GM06990 (cell line): ENCODE results near the gene C2orf42.
"Not testable (repeated sequence)": the region's sequence is repeated elsewhere in the genome, so short reads cannot be mapped to it uniquely, and the experiment has no call there.

Experiments
- DNase-seq: peaks from one replicate; pipeline ENCODE4 v3.0.0-alpha.2; 2011; ENCODE audit not compliant: insufficient read length; ENCODE audit errors: extremely low read depth
- H3K27me3 ChIP-seq: replicated peaks from 2 replicates; pipeline ENCODE4 v1.6.0; 2011; ENCODE audit warnings: low read length; ENCODE audit not compliant: control insufficient read depth, insufficient read depth
- H3K36me3 ChIP-seq: 2 replicates; pipeline ENCODE4 v1.5.1; 2011; ENCODE audit warnings: low read length; ENCODE audit not compliant: control insufficient read depth, insufficient read depth
- H3K4me3 ChIP-seq: replicated peaks from 2 replicates; pipeline ENCODE4 v1.5.1; 2011; ENCODE audit warnings: low read depth, mild to moderate bottlenecking, control low read depth, low read length
- CTCF ChIP-seq: IDR thresholded peaks from 2 replicates; pipeline ENCODE4 v1.5.1; 2011; ENCODE audit warnings: low read length, control low read depth, mild to moderate bottlenecking, inconsistent platforms; ENCODE audit not compliant: insufficient read depth, poor library complexity, severe bottlenecking

The C2orf42 gene

GRCh38 chr2:70191244-70191735 is 471 bp upstream of the C2orf42 start:
- Histone ChIP-seq H3K4me3 (peak overlapping the region; percentile 75), H3K36me3 (no peaks in the 10 kb centered on the region), H3K27me3 (no peaks in the 10 kb centered on the region)
- TF ChIP-seq CTCF: no peak
- no peak for DNase-seq

DNA sequence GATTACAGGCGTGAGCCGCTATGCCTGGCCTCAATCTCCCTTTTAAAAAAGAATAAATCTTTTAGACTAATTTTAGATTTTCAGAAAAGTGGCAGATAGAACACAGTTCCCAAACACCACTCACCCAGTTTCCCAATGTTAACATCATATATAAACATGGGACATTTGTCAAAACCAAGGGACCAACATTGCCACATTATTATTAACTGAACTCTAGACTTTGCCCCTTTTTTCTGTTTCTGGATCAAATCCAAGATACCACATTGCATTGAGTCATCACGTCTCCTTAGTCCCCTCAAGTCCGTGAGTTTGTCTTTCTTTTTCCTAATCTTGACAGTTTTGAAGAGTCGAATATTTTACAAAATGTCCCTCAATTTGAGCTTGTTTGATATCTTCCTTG is 2.4 kb downstream of the C2orf42 start:
- Histone ChIP-seq H3K27me3 (no peaks in the 10 kb centered on the region), H3K4me3 (no peak overlapping the region), H3K36me3 (no peaks in the 10 kb centered on the region)
- no peak for TF ChIP-seq CTCF
- DNase-seq: no peak

DNA sequence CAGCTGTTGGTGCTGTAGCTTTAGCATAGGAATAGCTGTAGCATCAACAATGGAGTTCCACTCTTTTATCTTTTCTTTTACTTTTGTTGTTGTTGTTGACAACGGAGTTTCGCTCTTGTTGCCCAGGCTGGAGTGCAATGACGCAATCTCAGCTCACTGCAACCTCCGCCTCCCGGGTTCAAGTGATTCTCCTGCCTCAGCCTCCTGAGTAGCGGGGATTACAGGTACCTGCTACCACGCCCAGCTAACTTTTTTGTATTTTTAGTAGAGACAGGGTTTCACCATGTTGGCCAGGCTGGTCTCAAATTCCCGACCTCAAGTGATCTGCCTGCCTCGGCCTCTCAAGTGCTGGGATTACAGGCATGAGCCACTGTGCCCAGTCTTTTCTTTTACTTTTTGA is 3.6 kb downstream of the C2orf42 start:
- H3K36me3 ChIP-seq, H3K27me3 ChIP-seq, H3K4me3 ChIP-seq, DNase-seq: not testable (repeated sequence)

GRCh38 chr2:70182689-70183088 is 8.1 kb downstream of the C2orf42 start:
- no peak for DNase-seq
- Histone ChIP-seq H3K36me3 (no peaks in the 10 kb centered on the region), H3K27me3 (no peaks in the 10 kb centered on the region), H3K4me3 (no peak overlapping the region)
- TF ChIP-seq CTCF: no peak

DNA sequence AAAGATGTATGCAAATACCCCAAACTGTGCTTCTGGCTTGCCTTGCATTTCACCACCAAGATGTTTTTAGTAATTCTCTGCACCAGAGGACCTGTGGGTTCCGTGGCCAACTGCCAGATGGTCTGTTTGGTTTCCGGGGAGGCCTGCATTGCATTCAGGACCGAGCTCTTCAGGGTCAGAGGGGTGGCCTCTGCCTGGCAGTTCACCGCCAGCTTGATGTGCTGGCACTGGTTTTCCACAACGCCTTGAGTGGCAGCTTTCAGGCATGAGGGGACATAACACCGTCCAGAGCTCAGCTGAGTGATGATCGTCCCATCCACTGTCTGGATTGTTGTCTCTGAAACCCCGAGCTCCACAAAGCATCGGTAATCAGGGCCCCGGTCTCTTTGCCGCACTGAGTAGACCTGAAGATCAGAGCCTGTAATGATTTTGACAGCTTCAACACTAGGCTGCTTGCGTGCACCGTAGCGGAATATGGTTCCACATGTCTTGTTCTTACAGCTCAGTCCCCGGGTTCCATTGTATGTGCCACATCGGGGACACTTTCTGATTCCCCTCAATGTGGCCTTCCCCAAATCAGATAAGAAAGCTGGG is 9.4 kb downstream of the C2orf42 start:
- DNase-seq: peak; percentile 71
- H3K36me3 ChIP-seq: no peaks in the 10 kb centered on the region; the same call in 1 of the 2 replicates
- H3K27me3 ChIP-seq: no peaks in the 10 kb centered on the region
- TF ChIP-seq CTCF: no peak
- peak overlapping the region; percentile 29 for H3K4me3 ChIP-seq

GRCh38 chr2:70173520-70173919 is 17.3 kb downstream of the C2orf42 start:
- no peaks in the 10 kb centered on the region for H3K27me3 ChIP-seq
- no peak for TF ChIP-seq CTCF
- DNase-seq: no peak
- H3K36me3 ChIP-seq: peaks cover 11% of the 10 kb centered on the region
- no peak overlapping the region for H3K4me3 ChIP-seq

GRCh38 chr2:70169654-70170245 is 21.1 kb downstream of the C2orf42 start:
- not testable (repeated sequence) for H3K36me3 ChIP-seq, H3K4me3 ChIP-seq, H3K27me3 ChIP-seq, DNase-seq
